H1 (cell line): ENCODE data around the gene GABPB1. TPM values are rescaled to one million over a fixed set of nuclear protein-coding genes. Genes with fewer than 3 reads are reported as not detected.

Experiments
- CTCF ChIA-PET: fragments of 300-600 bp; sonication (Branson Sonifier 250); formaldehyde crosslinking; loops from one replicate; lab custom pipeline; 2021; ENCODE audit not compliant: partially characterized antibody; lab: Charles Lee
- POLR2A ChIA-PET: fragments of 300-600 bp; sonication (Branson Sonifier 250); formaldehyde crosslinking; loops from one replicate; lab custom pipeline; 2021; ENCODE audit warnings: inconsistent platforms; ENCODE audit not compliant: partially characterized antibody; lab: Charles Lee
- DNase-seq, 2 experiments: peaks; one replicate each; pipeline versions ENCODE4 v3.0.0 to v3.0.0-alpha.2; 2010 to 2022; ENCODE audit warnings: low spot score in 2 of 2, low read depth in 1 of 2, mixed read lengths in 1 of 2
- FAIRE-seq: peaks from 2 replicates; lab custom pipeline; 2011; peaks lifted over from hg19 to GRCh38; lab: Jason Lieb, UNC
- H2AFZ ChIP-seq: 2 replicates; pipeline ENCODE4 v1.8.1; 2012; ENCODE audit warnings: low read length, inconsistent platforms
- H2AK5ac ChIP-seq: 2 replicates; pipeline ENCODE4 v1.6.1; 2013; ENCODE audit warnings: low read depth, low read length
- H2BK120ac ChIP-seq: replicated peaks from 2 replicates; pipeline ENCODE3; 2013; ENCODE audit warnings: low read depth, low read length, inconsistent platforms
- H2BK12ac ChIP-seq: 2 replicates; pipeline ENCODE4 v1.6.1; 2013; ENCODE audit warnings: low read depth, low read length
- H2BK15ac ChIP-seq: 2 replicates; pipeline ENCODE4 v1.6.1; 2013; ENCODE audit warnings: low read length
- H2BK20ac ChIP-seq: 2 replicates; pipeline ENCODE4 v1.6.1; 2013; ENCODE audit warnings: low read length
- H2BK5ac ChIP-seq: 2 replicates; pipeline ENCODE4 v1.6.1; 2013; ENCODE audit warnings: low read depth, low read length
- H3K14ac ChIP-seq: 2 replicates; pipeline ENCODE4 v1.6.1; 2013; ENCODE audit warnings: inconsistent platforms; ENCODE audit not compliant: insufficient read length
- H3K18ac ChIP-seq: 2 replicates; pipeline ENCODE4 v1.6.1; 2013; ENCODE audit warnings: low read length; ENCODE audit errors: extremely low read depth
- H3K23ac ChIP-seq: 2 replicates; pipeline ENCODE4 v1.6.1; 2013; ENCODE audit warnings: inconsistent platforms; ENCODE audit not compliant: insufficient read length
- H3K23me2 ChIP-seq: 2 replicates; pipeline ENCODE4 v1.6.1; 2013; ENCODE audit warnings: low read depth, low read length
- H3K27ac ChIP-seq: 2 replicates; pipeline ENCODE4 v1.6.1; 2011; ENCODE audit warnings: low read depth, low read length, inconsistent platforms
- H3K27me3 ChIP-seq, 4 experiments: replicated peaks in 1 of 4; 1 replicate in 1 of 4; 2 replicates in 3 of 4; pipeline versions ENCODE4 v1.6.1 to v1.8.1; 2011 to 2013; ENCODE audit warnings: low read length in 3 of 4, mild to moderate bottlenecking in 3 of 4, inconsistent platforms in 2 of 4, mixed read lengths in 2 of 4, moderate library complexity in 1 of 4; ENCODE audit not compliant: control insufficient read depth in 3 of 4, insufficient read depth in 3 of 4; ENCODE audit errors: extremely low read depth in 1 of 4
- H3K36me3 ChIP-seq, 4 experiments: 2 replicates each; pipeline versions ENCODE4 v1.6.1 to v1.8.1; 2011 to 2013; ENCODE audit warnings: mild to moderate bottlenecking in 4 of 4, low read length in 3 of 4, moderate library complexity in 2 of 4, control low read depth in 1 of 4, inconsistent platforms in 1 of 4; ENCODE audit not compliant: insufficient read depth in 4 of 4, control insufficient read depth in 2 of 4
- H3K4ac ChIP-seq: replicated peaks from 2 replicates; pipeline ENCODE3; 2013; ENCODE audit warnings: low read length, low read depth, mixed read lengths, inconsistent platforms; ENCODE audit not compliant: insufficient read length
- H3K4me1 ChIP-seq, 4 experiments: replicated peaks in 1 of 4; 1 replicate in 1 of 4; 2 replicates in 3 of 4; pipeline versions ENCODE4 v1.6.1 to v1.8.1; 2011 to 2013; ENCODE audit warnings: low read length in 3 of 4, inconsistent platforms in 2 of 4, mixed read lengths in 1 of 4; ENCODE audit not compliant: insufficient read depth in 4 of 4, control insufficient read depth in 3 of 4
- H3K4me2 ChIP-seq, 2 experiments: 2 replicates each; pipeline versions ENCODE4 v1.6.1 to v1.8.1; 2011 to 2013; ENCODE audit warnings: low read depth in 2 of 2, low read length in 2 of 2, control low read depth in 1 of 2, inconsistent platforms in 1 of 2, mild to moderate bottlenecking in 1 of 2; ENCODE audit not compliant: insufficient read depth in 1 of 2
- H3K4me3 ChIP-seq, 4 experiments: fragments of 200-600, 300-600 bp in 1 of 4; sonication (generic), shearing (Covaris generic), sonication (Bioruptor Twin) in 1 of 4; 2 replicates each; pipeline versions ENCODE4 v1.5.1 to v1.8.1; 2011 to 2016; ENCODE audit warnings: low read length in 4 of 4, low read depth in 3 of 4, control low read depth in 2 of 4, inconsistent platforms in 2 of 4, mild to moderate bottlenecking in 2 of 4, mixed read lengths in 1 of 4, moderate library complexity in 1 of 4; ENCODE audit not compliant: insufficient read depth in 2 of 4; ENCODE audit errors: extremely low read depth in 1 of 4
- H3K56ac ChIP-seq: replicated peaks from 2 replicates; pipeline ENCODE3; 2013; ENCODE audit warnings: low read depth, mild to moderate bottlenecking, mixed read lengths, low read length, inconsistent platforms; ENCODE audit not compliant: insufficient read length
- H3K79me1 ChIP-seq: 2 replicates; pipeline ENCODE4 v1.6.1; 2013; ENCODE audit warnings: low read depth, low read length, control low read depth
- H3K79me2 ChIP-seq, 2 experiments: 2 replicates each; pipeline versions ENCODE4 v1.6.1 to v1.8.1; 2012 to 2013; ENCODE audit warnings: low read length in 2 of 2, mild to moderate bottlenecking in 2 of 2, inconsistent platforms in 1 of 2; ENCODE audit not compliant: insufficient read depth in 2 of 2, control insufficient read depth in 1 of 2
- H3K9ac ChIP-seq, 4 experiments: replicated peaks in 1 of 4; 1 replicate in 1 of 4; 2 replicates in 3 of 4; pipeline versions ENCODE4 v1.6.1 to v1.8.1; 2011 to 2013; ENCODE audit warnings: low read depth in 3 of 4, low read length in 3 of 4, control low read depth in 2 of 4, mild to moderate bottlenecking in 2 of 4, moderate library complexity in 2 of 4, inconsistent platforms in 1 of 4; ENCODE audit errors: extremely low read depth in 1 of 4
- H3K9me3 ChIP-seq, 2 experiments: 2 replicates each; pipeline versions ENCODE4 v1.6.1 to v1.8.1; 2012 to 2013; ENCODE audit warnings: mild to moderate bottlenecking in 2 of 2, moderate library complexity in 2 of 2, control low read depth in 1 of 2, inconsistent platforms in 1 of 2, low read depth in 1 of 2, low read length in 1 of 2, mixed read lengths in 1 of 2; ENCODE audit not compliant: insufficient read depth in 2 of 2
- H4K20me1 ChIP-seq, 2 experiments: replicated peaks in 1 of 2; 2 replicates each; pipeline versions ENCODE3 to v1.8.1; 2011 to 2013; ENCODE audit warnings: inconsistent platforms in 2 of 2, low read length in 2 of 2, mild to moderate bottlenecking in 1 of 2; ENCODE audit not compliant: insufficient read depth in 2 of 2, control insufficient read depth in 1 of 2
- H4K5ac ChIP-seq: 2 replicates; pipeline ENCODE4 v1.6.1; 2013; ENCODE audit warnings: low read length, low read depth, mixed read lengths, inconsistent platforms; ENCODE audit not compliant: insufficient read length
- H4K8ac ChIP-seq: 2 replicates; pipeline ENCODE4 v1.8.0; 2013; ENCODE audit warnings: mild to moderate bottlenecking, moderate library complexity, low read length, inconsistent platforms; ENCODE audit not compliant: insufficient read depth; ENCODE audit errors: extremely low read depth
- H4K91ac ChIP-seq: replicated peaks from 2 replicates; pipeline ENCODE3; 2013; ENCODE audit warnings: low read length, mixed read lengths, inconsistent platforms; ENCODE audit not compliant: insufficient read length
- ATF2 ChIP-seq: IDR thresholded peaks from 2 replicates; pipeline ENCODE4 v1.6.1; 2012; ENCODE audit warnings: low read length, inconsistent platforms
- ATF3 ChIP-seq: IDR thresholded peaks from 2 replicates; pipeline ENCODE4 v1.6.1; 2011; ENCODE audit warnings: low read depth, mild to moderate bottlenecking, low read length; ENCODE audit not compliant: insufficient read depth
- BACH1 ChIP-seq: IDR thresholded peaks from 2 replicates; pipeline ENCODE4 v1.6.1; 2012; ENCODE audit warnings: low read length, improper control_type of control experiment
- CEBPB ChIP-seq: IDR thresholded peaks from 2 replicates; pipeline ENCODE4 v1.6.1; 2012; ENCODE audit warnings: low read depth, low read length
- GTF2F1 ChIP-seq: IDR thresholded peaks from 2 replicates; pipeline ENCODE4 v1.6.1; 2012; ENCODE audit warnings: low read depth, low read length, improper control_type of control experiment, borderline replicate concordance
- HDAC2 ChIP-seq, 2 experiments: fragments of 300-600 bp in 1 of 2; sonication (generic) in 1 of 2; IDR thresholded peaks; 2 replicates each; pipeline ENCODE4 v1.6.1; 2011 to 2012; ENCODE audit warnings: low read depth in 2 of 2, low read length in 2 of 2, mild to moderate bottlenecking in 2 of 2, moderate library complexity in 2 of 2, borderline replicate concordance in 1 of 2, inconsistent platforms in 1 of 2
- HDAC6 ChIP-seq: IDR thresholded peaks from one replicate; pipeline ENCODE4 v1.7.1; 2012; ENCODE audit warnings: low read depth, mild to moderate bottlenecking, inconsistent platforms, low read length, moderate library complexity
- MAFK ChIP-seq: IDR thresholded peaks from 2 replicates; pipeline ENCODE4 v1.6.1; 2012; ENCODE audit warnings: low read depth, mild to moderate bottlenecking, improper control_type of control experiment, low read length
- POLR2A ChIP-seq, 2 experiments: IDR thresholded peaks; 1 replicate in 1 of 2; 2 replicates in 1 of 2; pipeline ENCODE4 v1.6.1; 2011; ENCODE audit warnings: low read depth in 2 of 2, low read length in 2 of 2, mild to moderate bottlenecking in 2 of 2; ENCODE audit errors: control extremely low read depth in 1 of 2
- SIN3A ChIP-seq, 2 experiments: IDR thresholded peaks in 1 of 2; conservative IDR thresholded peaks in 1 of 2; 2 replicates each; pipeline ENCODE4 v1.6.1; 2011 to 2012; ENCODE audit warnings: low read length in 2 of 2, improper control_type of control experiment in 1 of 2, low read depth in 1 of 2, mild to moderate bottlenecking in 1 of 2
- SP1 ChIP-seq: IDR thresholded peaks from 2 replicates; pipeline ENCODE4 v1.6.1; 2011; ENCODE audit warnings: low read depth, low read length
- TAF1 ChIP-seq: IDR thresholded peaks from 2 replicates; pipeline ENCODE4 v1.6.1; 2011; ENCODE audit warnings: mild to moderate bottlenecking, low read depth, low read length
- TEAD4 ChIP-seq: IDR thresholded peaks from 2 replicates; pipeline ENCODE4 v1.6.1; 2012; ENCODE audit warnings: low read depth, low read length, inconsistent platforms, mixed read lengths
- WGBS, 2 experiments: shearing (Covaris generic) in 1 of 2; methylation state at CpG; one replicate each; pipeline versions ENCODE4 v1.1.6 to v1.1.7; 2013 to 2015; ENCODE audit warnings: low lambda C conversion rate in 2 of 2, mixed read lengths in 2 of 2, inconsistent platforms in 1 of 2, low coverage in 1 of 2, missing lambda C conversion rate in 1 of 2; ENCODE audit not compliant: insufficient replicate concordance in 2 of 2, insufficient coverage in 1 of 2, insufficient read length in 1 of 2; ENCODE audit errors: extremely low coverage in 1 of 2, missing lambda C conversion rate in 1 of 2; 5-methylcytosine and 5-hydroxymethylcytosine counted together
- polyA plus RNA-seq, 7 experiments: library from polyadenylated mRNA; depleted of rRNA in 3 of 7; stranded (reverse) in 5 of 7; unstranded in 2 of 7; fragments of >200 nt in 5 of 7; fragments of 200-250 nt in 2 of 7; gene quantifications; 1 replicate in 5 of 7; 2 replicates in 1 of 7; 4 replicates in 1 of 7; pipeline versions ENCODE4 v1.2.1 to v1.2.3, GENCODE V29; 2011 to 2013; ENCODE audit warnings: missing spikeins in 2 of 7, mixed read lengths in 2 of 7
- total RNA-seq: library from RNA; stranded (reverse); fragmentation: NEBNext Ultra II Directional; extraction: Animal tissue kit (Norgen Biotek cat#: 25700); gene quantifications from 2 replicates; pipeline ENCODE4 v1.2.1, GENCODE V29; 2021

The GABPB1 gene
- total and polyA plus RNA-seq, 2 of the 8 experiments (the other 6 are each of a cell fraction or from before 2014, with no cell fraction given): 24.5 to 32.3 TPM

GRCh38 chr15:50257924-50258323 is 97.1 kb downstream of the GABPB1 start:
- no peaks in the 10 kb centered on the region for H4K20me1 ChIP-seq
- H2BK20ac ChIP-seq: no peak overlapping the region
- no peaks in the 10 kb centered on the region for H3K23me2 ChIP-seq
- no peaks in the 10 kb centered on the region for H3K27me3 ChIP-seq
- no peaks in the 10 kb centered on the region for H3K79me1 ChIP-seq
- H3K18ac ChIP-seq: no peak overlapping the region
- H3K4me3 ChIP-seq: no peak overlapping the region
- no peak overlapping the region for H2BK120ac ChIP-seq
- no peak overlapping the region for H2BK15ac ChIP-seq
- H2BK5ac ChIP-seq: no peak overlapping the region
- no peak for DNase-seq
- H3K23ac ChIP-seq: no peak overlapping the region
- no peak overlapping the region for H4K5ac ChIP-seq
- H3K79me2 ChIP-seq: no peaks in the 10 kb centered on the region
- H3K9ac ChIP-seq: no peak overlapping the region
- POLR2A ChIA-PET: no interaction called here
- no peak overlapping the region for H2AFZ ChIP-seq
- no peak overlapping the region for H3K14ac ChIP-seq
- no peak overlapping the region for H2BK12ac ChIP-seq
- WGBS, 2 experiments: 90% methylated on average over 3 of the region's 3 CpGs; no CpG with 5 or more reads in 1 of the 2 experiments
- H3K36me3 ChIP-seq: no peaks in the 10 kb centered on the region
- no peak overlapping the region for H3K4me2 ChIP-seq
- FAIRE-seq: no peak
- no peaks in the 10 kb centered on the region for H3K4me1 ChIP-seq
- no peak overlapping the region for H3K56ac ChIP-seq
- no peak overlapping the region for H2AK5ac ChIP-seq
- H4K91ac ChIP-seq: no peak overlapping the region
- no peaks in the 10 kb centered on the region for H3K9me3 ChIP-seq
- CTCF ChIA-PET: interaction anchor here (1.2 kb wide), 1 partner anchor 58 kb away, joined by 5 read pairs; no protein-coding TSS in a partner anchor
- no peak overlapping the region for H3K4ac ChIP-seq
- no peak overlapping the region for H3K27ac ChIP-seq
- H4K8ac ChIP-seq: no peak overlapping the region
- TF ChIP-seq MAFK: no peak
- no peak for TF ChIP-seq SP1
- TF ChIP-seq CEBPB: no peak
- TF ChIP-seq BACH1: no peak
- TF ChIP-seq HDAC2 (IDR thresholded peaks at IDR 0.05; ENCODE audit: borderline replicate concordance in 1 of 2, low read depth in 2 of 2, low read length in 2 of 2): no peak
- no peak for TF ChIP-seq GTF2F1
- TF ChIP-seq POLR2A (IDR thresholded peaks at IDR 0.05; ENCODE audit: control extremely low read depth in 1 of 2, low read depth in 2 of 2, low read length in 2 of 2): no peak
- no peak for TF ChIP-seq ATF2
- no peak for TF ChIP-seq ATF3
- no peak for TF ChIP-seq TEAD4
- TF ChIP-seq TAF1: no peak
- TF ChIP-seq SIN3A (conservative IDR thresholded peaks at IDR 0.05 in 1 of 2, IDR thresholded peaks at IDR 0.05 in 1 of 2; ENCODE audit: low read depth in 1 of 2, low read length in 2 of 2): no peak
- no peak for TF ChIP-seq HDAC6
